LNCaP clone FGC (cell line): ENCODE data around the gene PCCA.

Experiments used
- DNase-seq: peaks from one replicate; pipeline ENCODE4 v3.0.0-alpha.2; 2011; ENCODE audit warnings: low read depth
- H3K4me3 ChIP-seq: 2 replicates; pipeline ENCODE4 v1.5.1; 2011; ENCODE audit warnings: mild to moderate bottlenecking, low read depth, low read length, control low read depth
- TF ChIP-seq, protein P1 (sequence below): IDR thresholded peaks from 2 replicates; pipeline ENCODE4 v1.5.1; 2012; ENCODE audit warnings: mild to moderate bottlenecking; ENCODE audit not compliant: control insufficient read depth, insufficient read depth; ENCODE audit errors: extremely low read depth

The PCCA gene

DNA sequence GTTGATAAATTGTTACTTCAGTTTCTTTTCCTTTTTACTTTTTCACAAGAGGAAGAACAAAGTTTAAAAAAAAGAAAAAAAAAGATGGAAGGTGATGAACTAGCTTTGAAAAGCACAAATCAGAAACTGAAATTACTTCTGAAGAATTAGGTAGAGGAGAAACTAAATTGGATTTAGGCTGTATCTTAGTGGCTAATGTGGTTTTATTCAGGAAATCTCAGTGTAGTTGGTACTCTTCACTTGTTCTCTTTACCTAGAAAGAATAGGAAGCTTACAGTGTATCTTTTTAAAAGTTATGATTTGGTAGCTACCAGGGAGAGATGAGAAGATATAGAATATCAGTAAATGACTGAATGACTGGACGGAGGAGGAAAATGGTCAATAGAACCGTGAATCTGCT, 252.0 kb downstream of the PCCA start:
- no peak overlapping the region for H3K4me3 ChIP-seq
- TF ChIP-seq, protein P1, sequence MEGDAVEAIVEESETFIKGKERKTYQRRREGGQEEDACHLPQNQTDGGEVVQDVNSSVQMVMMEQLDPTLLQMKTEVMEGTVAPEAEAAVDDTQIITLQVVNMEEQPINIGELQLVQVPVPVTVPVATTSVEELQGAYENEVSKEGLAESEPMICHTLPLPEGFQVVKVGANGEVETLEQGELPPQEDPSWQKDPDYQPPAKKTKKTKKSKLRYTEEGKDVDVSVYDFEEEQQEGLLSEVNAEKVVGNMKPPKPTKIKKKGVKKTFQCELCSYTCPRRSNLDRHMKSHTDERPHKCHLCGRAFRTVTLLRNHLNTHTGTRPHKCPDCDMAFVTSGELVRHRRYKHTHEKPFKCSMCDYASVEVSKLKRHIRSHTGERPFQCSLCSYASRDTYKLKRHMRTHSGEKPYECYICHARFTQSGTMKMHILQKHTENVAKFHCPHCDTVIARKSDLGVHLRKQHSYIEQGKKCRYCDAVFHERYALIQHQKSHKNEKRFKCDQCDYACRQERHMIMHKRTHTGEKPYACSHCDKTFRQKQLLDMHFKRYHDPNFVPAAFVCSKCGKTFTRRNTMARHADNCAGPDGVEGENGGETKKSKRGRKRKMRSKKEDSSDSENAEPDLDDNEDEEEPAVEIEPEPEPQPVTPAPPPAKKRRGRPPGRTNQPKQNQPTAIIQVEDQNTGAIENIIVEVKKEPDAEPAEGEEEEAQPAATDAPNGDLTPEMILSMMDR, result no peak

DNA sequence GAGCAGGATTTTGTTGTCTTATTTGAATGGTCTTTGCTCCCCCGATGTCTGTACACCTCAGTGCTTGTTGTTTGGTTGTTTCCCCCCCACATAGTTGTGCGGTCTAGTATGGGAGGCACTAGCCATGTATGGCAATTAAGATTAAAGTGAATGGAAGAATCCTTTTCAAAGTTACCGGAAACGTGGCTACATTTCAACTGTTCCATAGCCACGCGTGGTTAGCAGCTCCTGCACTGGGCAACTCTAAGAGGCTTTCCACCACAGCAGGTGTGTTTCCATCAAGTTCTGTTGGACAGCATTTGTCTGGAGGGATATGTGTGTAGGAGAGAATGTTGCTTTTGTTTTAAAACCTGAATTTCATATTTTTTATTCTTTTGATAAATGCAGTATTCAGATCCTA, 252.4 kb downstream of the PCCA start:
- TF ChIP-seq, protein P1, result no peak
- no peak overlapping the region for H3K4me3 ChIP-seq
- DNase-seq, result no peak

More for the DNA sequence above, 252.0 kb downstream of the PCCA start:
- DNase-seq, result no peak

DNA sequence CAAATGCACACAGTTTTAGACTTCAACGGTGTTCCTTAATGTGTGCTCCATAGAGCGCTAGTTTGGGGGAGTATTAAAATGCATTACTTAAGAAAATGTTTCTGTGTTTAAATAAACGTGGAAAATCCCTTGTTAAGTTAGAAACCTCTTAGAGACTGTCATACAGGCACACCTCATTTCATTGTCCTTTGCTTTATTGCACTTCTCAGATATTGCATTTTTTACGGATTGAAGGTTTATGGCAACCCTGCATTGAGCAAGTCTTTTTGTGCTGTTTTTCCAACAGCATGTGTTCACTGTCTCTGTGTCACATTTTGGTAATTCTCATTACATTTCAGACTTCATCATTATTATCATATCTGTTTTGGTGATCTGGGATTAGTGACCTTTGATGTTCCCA, 255.7 kb downstream of the PCCA start:
- no peak overlapping the region for H3K4me3 ChIP-seq
- TF ChIP-seq, protein P1, result no peak
- DNase-seq, result no peak

DNA sequence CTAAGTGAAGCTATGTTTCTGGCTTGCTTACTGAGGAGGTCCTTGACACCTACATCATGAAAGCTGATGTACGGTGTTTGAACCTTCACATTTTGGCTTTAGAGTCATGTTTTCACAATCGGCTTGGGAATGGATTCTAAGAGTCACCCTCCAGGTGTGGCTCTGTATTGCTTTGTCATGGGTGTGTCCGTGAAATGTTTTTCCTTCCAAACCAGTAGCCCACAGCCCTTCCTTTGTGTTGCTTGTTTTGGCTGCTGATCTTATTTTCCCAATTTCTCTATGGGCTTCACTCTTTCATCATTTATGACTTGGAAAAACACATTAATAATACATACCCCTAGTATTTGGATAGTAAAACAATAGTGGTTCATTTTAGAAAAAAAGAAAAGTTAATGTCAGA, 259.1 kb downstream of the PCCA start:
- TF ChIP-seq, protein P1, result no peak
- H3K4me3 ChIP-seq, result no peak overlapping the region
- no peak for DNase-seq

DNA sequence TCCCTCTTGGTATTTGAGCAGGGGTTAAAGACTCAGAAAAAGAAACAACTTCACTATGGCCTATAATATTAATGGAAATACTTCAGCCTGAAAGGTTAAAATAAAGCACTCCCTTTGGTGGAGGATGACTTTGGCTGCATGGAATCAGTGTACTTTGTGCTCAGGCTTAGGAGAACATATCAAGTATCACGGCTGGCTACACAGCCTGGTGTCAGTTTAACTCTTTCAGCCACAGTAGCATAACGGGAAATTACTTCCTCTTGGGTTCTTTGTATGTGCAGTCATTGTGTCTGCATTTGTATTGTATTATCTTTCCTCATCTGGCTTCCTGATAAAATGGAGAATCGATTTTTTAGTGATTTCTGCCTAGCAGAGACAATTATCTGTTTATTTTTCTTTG, 260.7 kb downstream of the PCCA start:
- H3K4me3 ChIP-seq, result no peak overlapping the region
- TF ChIP-seq, protein P1, result no peak
- DNase-seq, result no peak

DNA sequence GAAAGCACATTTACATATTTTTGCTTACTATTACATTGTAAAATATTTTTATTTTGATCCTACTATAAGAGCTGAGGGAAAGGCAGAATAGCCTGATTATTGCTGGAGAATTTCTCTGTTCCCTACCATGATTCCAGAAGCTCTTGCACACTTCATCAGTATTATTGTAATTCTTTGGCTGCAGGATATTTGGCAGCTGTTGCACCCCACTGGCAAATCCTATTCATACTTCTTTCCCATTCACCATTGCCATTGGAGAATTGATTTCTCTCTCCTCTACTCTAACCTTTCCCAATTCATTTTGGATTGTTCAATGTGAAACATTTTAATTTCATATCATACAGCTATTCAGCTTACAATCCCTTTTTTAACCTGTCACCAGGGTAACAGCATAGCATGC, 261.7 kb downstream of the PCCA start:
- no peak for DNase-seq
- H3K4me3 ChIP-seq, result no peak overlapping the region
- TF ChIP-seq, protein P1, result no peak

DNA sequence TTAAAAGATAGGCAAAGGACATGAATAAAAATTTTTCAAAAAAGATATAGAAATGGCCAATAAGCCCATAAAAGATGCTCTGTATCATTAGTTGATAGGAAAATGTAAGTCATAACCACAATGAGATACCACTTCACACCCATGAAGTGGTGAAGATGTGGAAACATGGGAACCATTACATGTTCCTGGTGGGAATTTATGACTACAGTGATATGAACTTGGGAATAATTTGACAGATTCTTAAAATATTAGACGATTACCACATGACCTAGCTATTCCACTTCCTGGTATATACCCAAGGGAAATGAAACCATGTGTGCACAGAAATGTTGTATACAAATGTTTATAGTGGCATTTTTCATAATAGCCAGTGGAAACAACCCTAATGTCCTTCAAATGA, 267.5 kb downstream of the PCCA start:
- no peak overlapping the region for H3K4me3 ChIP-seq

More for the DNA sequence above, 267.5 kb downstream of the PCCA start:
- TF ChIP-seq, protein P1, result no peak
- DNase-seq, result no peak
